Measurements from ENCODE around the gene KHNYN. TPM values are rescaled to one million over a fixed set of nuclear protein-coding genes. Genes with fewer than 3 reads are reported as not detected.
"Not testable (repeated sequence)": the region's sequence is repeated elsewhere in the genome, so short reads cannot be mapped to it uniquely, and the experiment has no call there.

Gene KHNYN
- 25.4 and 31.1 TPM in 2 replicates for total RNA-seq (2014; rRNA removed; shearing (Covaris generic); ENCODE audit: low replicate concordance)

GRCh38 chr14:24429395-24430142 is at the start of gene KHNYN, which contains the start of gene CBLN3:
Gene KHNYN (plus strand): TSS chr14:24429954. CDS start chr14:24430731, 777 bp downstream.
Gene CBLN3 (minus strand): TSS chr14:24429668. CDS start chr14:24429054, 614 bp downstream.
- in situ Hi-C loops (cut with HindIII; ENCODE audit: low pct_unique_long_range_greater_than_20kb, low sequenced_read_pairs), result loop anchor here (10.0 kb wide), 1 partner anchor 95 kb away; the partner anchor contains the start of genes ADCY4 and RIPK3
- DNase-seq (ENCODE audit: low read depth), result peak; percentile 82

- DNase-seq (ENCODE audit: low read depth), result no peak
- in situ Hi-C loops (cut with HindIII; ENCODE audit: low pct_unique_long_range_greater_than_20kb, low sequenced_read_pairs), result no loop called here
Measured at GRCh38 chr14:24381363-24382063, 48.2 kb upstream of the KHNYN start.

GRCh38 chr14:24382064-24382371 is 47.7 kb upstream of the KHNYN start:
- no peak for DNase-seq (ENCODE audit: low read depth)
- in situ Hi-C loops (cut with HindIII; ENCODE audit: low pct_unique_long_range_greater_than_20kb, low sequenced_read_pairs), result no loop called here

- in situ Hi-C loops (cut with HindIII; ENCODE audit: low pct_unique_long_range_greater_than_20kb, low sequenced_read_pairs), result no loop called here
Measured at GRCh38 chr14:24384169-24384568, 45.6 kb upstream of the KHNYN start.

GRCh38 chr14:24385524-24385923 is 44.2 kb upstream of the KHNYN start:
- no peak for DNase-seq (ENCODE audit: low read depth)
- in situ Hi-C loops (cut with HindIII; ENCODE audit: low pct_unique_long_range_greater_than_20kb, low sequenced_read_pairs), result no loop called here

More at GRCh38 chr14:24384169-24384568, 45.6 kb upstream of the KHNYN start:
- DNase-seq (ENCODE audit: low read depth), result no peak

- in situ Hi-C loops (cut with HindIII; ENCODE audit: low pct_unique_long_range_greater_than_20kb, low sequenced_read_pairs), result no loop called here
- DNase-seq (ENCODE audit: low read depth), result no peak
Measured at GRCh38 chr14:24387009-24387345, 42.8 kb upstream of the KHNYN start.

- in situ Hi-C loops (cut with HindIII; ENCODE audit: low pct_unique_long_range_greater_than_20kb, low sequenced_read_pairs); DNase-seq (ENCODE audit: low read depth): not testable (repeated sequence)
Measured at GRCh38 chr14:24387579-24387978, 42.2 kb upstream of the KHNYN start.

- in situ Hi-C loops (cut with HindIII; ENCODE audit: low pct_unique_long_range_greater_than_20kb, low sequenced_read_pairs), result no loop called here
- no peak for DNase-seq (ENCODE audit: low read depth)
Measured at GRCh38 chr14:24388474-24389179, 41.1 kb upstream of the KHNYN start.

GRCh38 chr14:24389226-24389848 is 40.4 kb upstream of the KHNYN start:
- in situ Hi-C loops (cut with HindIII; ENCODE audit: low pct_unique_long_range_greater_than_20kb, low sequenced_read_pairs), result no loop called here
- no peak for DNase-seq (ENCODE audit: low read depth)

GRCh38 chr14:24390701-24391468 is 38.9 kb upstream of the KHNYN start:
- in situ Hi-C loops (cut with HindIII; ENCODE audit: low pct_unique_long_range_greater_than_20kb, low sequenced_read_pairs), result no loop called here

GRCh38 chr14:24392325-24393091 is 37.2 kb upstream of the KHNYN start:
- no peak for DNase-seq (ENCODE audit: low read depth)
- in situ Hi-C loops (cut with HindIII; ENCODE audit: low pct_unique_long_range_greater_than_20kb, low sequenced_read_pairs), result no loop called here

More at GRCh38 chr14:24390701-24391468, 38.9 kb upstream of the KHNYN start:
- peak; percentile 12 for DNase-seq (ENCODE audit: low read depth)

GRCh38 chr14:24394275-24394674 is 35.5 kb upstream of the KHNYN start:
- DNase-seq (ENCODE audit: low read depth), result no peak
- in situ Hi-C loops (cut with HindIII; ENCODE audit: low pct_unique_long_range_greater_than_20kb, low sequenced_read_pairs), result no loop called here

- in situ Hi-C loops (cut with HindIII; ENCODE audit: low pct_unique_long_range_greater_than_20kb, low sequenced_read_pairs), result no loop called here
Measured at GRCh38 chr14:24395609-24396582, 33.9 kb upstream of the KHNYN start.

GRCh38 chr14:24397639-24398292 is 32.0 kb upstream of the KHNYN start:
- no peak for DNase-seq (ENCODE audit: low read depth)
- in situ Hi-C loops (cut with HindIII; ENCODE audit: low pct_unique_long_range_greater_than_20kb, low sequenced_read_pairs), result no loop called here

More at GRCh38 chr14:24395609-24396582, 33.9 kb upstream of the KHNYN start:
- DNase-seq (ENCODE audit: low read depth), result no peak

- no peak for DNase-seq (ENCODE audit: low read depth)
- in situ Hi-C loops (cut with HindIII; ENCODE audit: low pct_unique_long_range_greater_than_20kb, low sequenced_read_pairs), result no loop called here
Measured at GRCh38 chr14:24398293-24398652, 31.5 kb upstream of the KHNYN start.

Data from Caki2 (cell line).